Liver (tissue), 2 donors: ENCODE results near the gene MLX.

ENCODE experiments used
- FOXA1 ChIP-seq: IDR thresholded peaks from 2 replicates; pipeline ENCODE4 v1.6.1; 2016; ENCODE audit warnings: antibody characterized with exemption
- GABPA ChIP-seq, 2 donors: IDR thresholded peaks in 1 of 2; conservative IDR thresholded peaks in 1 of 2; 2 replicates each; pipeline ENCODE4 v1.6.1; 2016; ENCODE audit warnings: antibody characterized with exemption in 2 of 2, mild to moderate bottlenecking in 1 of 2, moderate library complexity in 1 of 2
- RXRA ChIP-seq, 2 donors: IDR thresholded peaks; 2 replicates each; pipeline ENCODE4 v1.6.1; 2017 to 2018; ENCODE audit warnings: antibody characterized with exemption in 2 of 2, mild to moderate bottlenecking in 1 of 2
- TF ChIP-seq, protein P1 (sequence below): IDR thresholded peaks from 2 replicates; pipeline ENCODE4 v1.6.1; 2016; ENCODE audit warnings: antibody characterized with exemption, mild to moderate bottlenecking
- donor health status: healthy.

DNA sequence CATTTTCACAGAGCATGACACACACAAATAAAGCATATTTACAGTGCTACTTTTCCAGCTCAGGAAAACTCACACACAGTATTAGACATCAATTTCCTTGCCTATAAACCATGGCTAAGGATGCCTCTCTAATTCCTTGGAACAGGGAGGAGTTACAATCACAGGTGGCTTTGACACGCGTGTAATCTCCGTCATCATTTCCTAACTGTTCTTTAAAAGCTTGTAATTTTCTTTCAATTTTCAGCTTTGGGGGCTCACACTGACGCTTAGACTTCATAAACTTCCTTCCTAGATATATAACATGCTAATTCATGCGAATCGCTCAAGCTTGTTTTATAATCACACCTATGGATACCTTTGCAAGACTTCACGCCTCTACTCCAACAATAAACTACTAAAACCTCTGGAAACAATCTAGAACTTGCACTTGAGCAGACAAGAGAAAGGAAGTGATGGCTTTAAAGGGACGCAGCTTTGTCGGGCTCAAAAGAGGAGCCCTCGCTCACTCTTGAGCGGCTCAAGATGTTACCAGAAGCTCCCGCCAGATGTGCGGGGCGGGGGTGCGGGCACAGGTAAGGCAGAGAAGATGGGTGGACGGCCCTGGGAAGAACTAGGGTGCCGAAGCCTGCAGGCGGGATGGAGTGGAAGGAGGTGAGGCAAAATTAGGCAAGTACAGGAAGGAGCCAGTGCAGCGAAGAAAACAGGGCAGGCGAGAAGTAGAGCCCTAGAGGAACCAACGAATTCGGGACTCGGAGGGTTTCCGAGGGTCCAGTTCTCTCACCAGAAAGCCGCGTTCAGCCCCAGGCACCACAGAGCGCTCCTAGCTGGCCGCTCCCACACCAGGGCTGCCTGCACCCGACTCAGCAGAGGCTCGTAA is 41.6 kb downstream of the MLX start:
- no peak for TF ChIP-seq RXRA (IDR thresholded peaks at IDR 0.05)
- TF ChIP-seq, protein P1, sequence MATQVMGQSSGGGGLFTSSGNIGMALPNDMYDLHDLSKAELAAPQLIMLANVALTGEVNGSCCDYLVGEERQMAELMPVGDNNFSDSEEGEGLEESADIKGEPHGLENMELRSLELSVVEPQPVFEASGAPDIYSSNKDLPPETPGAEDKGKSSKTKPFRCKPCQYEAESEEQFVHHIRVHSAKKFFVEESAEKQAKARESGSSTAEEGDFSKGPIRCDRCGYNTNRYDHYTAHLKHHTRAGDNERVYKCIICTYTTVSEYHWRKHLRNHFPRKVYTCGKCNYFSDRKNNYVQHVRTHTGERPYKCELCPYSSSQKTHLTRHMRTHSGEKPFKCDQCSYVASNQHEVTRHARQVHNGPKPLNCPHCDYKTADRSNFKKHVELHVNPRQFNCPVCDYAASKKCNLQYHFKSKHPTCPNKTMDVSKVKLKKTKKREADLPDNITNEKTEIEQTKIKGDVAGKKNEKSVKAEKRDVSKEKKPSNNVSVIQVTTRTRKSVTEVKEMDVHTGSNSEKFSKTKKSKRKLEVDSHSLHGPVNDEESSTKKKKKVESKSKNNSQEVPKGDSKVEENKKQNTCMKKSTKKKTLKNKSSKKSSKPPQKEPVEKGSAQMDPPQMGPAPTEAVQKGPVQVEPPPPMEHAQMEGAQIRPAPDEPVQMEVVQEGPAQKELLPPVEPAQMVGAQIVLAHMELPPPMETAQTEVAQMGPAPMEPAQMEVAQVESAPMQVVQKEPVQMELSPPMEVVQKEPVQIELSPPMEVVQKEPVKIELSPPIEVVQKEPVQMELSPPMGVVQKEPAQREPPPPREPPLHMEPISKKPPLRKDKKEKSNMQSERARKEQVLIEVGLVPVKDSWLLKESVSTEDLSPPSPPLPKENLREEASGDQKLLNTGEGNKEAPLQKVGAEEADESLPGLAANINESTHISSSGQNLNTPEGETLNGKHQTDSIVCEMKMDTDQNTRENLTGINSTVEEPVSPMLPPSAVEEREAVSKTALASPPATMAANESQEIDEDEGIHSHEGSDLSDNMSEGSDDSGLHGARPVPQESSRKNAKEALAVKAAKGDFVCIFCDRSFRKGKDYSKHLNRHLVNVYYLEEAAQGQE = no peak
- TF ChIP-seq FOXA1 = no peak
- TF ChIP-seq GABPA (IDR thresholded peaks at IDR 0.05 in 1 of 2, conservative IDR thresholded peaks at IDR 0.05 in 1 of 2) = no peak
